LNCAP (cell line): Measurements from ENCODE around the gene ECT2.

Source experiments
- TF ChIP-seq, protein P1 (sequence below): fragments of 450-650 bp; IDR thresholded peaks from 2 replicates; pipeline ENCODE4 v1.5.1; 2017; ENCODE audit warnings: mild to moderate bottlenecking

Gene ECT2

DNA sequence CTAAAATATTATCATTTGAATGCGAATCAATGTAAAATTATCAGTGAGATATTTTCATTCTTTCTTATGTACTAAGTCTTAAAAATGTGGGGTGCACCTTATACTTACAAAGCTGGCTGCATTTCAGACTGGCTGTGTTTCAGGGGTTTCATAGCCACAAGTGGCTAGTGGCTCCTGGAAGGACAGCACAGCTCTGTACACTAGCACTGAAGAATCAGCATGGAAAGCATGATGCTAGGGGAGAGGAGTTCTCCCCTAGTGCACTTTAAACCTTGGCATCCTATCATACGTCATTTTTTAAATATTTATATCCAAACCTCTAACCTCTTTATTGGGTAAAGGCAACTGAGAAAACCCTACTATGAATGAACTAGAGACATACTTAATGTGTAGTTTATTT lies 66.4 kb downstream of the ECT2 start:
- TF ChIP-seq, protein P1, sequence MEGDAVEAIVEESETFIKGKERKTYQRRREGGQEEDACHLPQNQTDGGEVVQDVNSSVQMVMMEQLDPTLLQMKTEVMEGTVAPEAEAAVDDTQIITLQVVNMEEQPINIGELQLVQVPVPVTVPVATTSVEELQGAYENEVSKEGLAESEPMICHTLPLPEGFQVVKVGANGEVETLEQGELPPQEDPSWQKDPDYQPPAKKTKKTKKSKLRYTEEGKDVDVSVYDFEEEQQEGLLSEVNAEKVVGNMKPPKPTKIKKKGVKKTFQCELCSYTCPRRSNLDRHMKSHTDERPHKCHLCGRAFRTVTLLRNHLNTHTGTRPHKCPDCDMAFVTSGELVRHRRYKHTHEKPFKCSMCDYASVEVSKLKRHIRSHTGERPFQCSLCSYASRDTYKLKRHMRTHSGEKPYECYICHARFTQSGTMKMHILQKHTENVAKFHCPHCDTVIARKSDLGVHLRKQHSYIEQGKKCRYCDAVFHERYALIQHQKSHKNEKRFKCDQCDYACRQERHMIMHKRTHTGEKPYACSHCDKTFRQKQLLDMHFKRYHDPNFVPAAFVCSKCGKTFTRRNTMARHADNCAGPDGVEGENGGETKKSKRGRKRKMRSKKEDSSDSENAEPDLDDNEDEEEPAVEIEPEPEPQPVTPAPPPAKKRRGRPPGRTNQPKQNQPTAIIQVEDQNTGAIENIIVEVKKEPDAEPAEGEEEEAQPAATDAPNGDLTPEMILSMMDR: no peak

DNA sequence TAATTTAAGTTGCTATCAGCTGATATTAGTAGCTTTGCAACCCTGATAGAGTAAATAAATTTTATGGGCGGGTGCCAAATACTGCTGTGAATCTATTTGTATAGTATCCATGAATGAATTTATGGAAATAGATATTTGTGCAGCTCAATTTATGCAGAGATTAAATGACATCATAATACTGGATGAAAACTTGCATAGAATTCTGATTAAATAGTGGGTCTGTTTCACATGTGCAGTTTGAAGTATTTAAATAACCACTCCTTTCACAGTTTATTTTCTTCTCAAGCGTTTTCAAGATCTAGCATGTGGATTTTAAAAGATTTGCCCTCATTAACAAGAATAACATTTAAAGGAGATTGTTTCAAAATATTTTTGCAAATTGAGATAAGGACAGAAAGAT lies 70.0 kb downstream of the ECT2 start:
- TF ChIP-seq, protein P1: no peak

DNA sequence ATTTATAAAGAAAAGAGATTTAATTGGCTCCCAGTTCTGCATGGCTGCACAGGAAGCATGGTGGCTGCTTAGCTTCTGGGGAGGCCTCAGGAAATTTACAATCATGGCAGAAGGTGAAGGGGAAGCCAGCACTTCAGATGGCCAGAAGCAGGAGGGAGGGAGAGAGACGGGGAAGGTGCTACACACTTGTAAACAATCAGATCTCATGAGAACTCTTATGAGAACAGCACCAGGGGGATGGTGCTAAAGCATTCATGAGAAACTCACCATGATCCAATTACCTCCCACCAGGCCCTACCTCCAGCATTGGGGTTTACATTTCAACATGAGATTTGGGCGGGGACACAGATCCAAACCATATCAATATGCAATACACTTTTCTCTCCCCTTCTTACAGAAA lies 73.7 kb downstream of the ECT2 start:
- TF ChIP-seq, protein P1: no peak

DNA sequence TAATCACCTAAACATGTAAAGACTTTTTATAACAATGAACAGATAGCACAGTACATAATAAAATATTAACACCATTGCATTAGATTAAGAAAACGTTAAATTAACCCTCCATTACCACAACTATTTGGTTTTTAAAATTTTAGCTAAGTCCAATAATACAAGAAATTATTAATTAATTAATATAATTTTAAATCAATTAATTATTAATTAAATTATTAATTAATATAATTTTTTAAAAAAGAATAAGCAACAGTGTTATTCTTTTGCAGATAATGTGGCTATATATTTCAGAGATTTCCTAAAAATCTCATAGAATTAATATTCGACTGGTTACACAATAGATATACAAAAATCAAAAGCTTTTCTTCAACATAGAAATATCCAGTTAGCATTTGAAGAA lies 82.5 kb downstream of the ECT2 start:
- TF ChIP-seq, protein P1: no peak

DNA sequence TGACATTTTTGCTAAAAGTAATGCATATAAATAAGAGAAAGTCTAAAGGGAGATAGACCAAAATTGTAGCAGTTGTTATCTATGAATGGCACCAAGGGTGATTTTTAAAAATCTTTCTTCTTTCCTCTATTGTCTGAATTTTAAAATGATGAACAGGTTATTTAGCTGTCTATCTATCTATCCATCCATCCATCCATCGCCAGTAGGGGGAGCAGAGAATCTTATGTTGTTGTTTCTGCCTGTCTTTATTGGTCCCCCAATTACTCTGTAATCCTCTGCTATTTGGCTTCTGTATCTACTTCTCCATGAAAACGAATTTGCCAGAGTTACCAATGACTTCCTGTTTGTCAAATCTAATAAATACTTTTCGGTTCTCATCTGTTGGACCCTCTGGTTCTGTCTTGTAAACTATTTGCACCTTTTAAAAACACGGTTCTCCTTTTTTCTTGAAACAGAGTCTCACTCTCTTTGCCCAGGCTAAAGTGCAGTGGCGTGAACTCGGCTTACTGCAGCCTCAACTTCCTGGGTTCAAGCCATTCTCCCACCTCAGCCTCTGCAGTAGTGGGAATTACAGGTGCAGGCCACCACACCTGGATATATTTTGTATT lies 86.0 kb downstream of the ECT2 start:
- TF ChIP-seq, protein P1: peak; percentile 77

DNA sequence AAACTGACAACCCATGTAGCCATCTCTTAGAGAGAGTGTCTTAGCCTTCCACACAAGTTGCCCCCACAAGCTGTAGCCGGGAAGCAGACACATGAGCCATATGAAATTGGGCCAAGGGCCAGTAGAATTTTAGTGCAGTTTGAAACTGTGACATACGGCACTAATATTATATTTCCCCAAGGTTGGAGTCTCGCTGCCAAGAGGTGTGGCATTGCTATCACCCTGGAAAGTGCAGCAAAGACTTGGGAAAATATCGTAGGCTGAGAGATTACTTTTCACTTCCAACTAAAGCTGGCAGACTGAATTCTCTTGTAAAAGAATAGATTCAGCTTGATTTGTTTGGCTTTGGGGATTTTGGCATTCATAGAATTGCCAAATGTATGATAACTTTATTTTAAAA lies 89.2 kb downstream of the ECT2 start:
- TF ChIP-seq, protein P1: no peak

DNA sequence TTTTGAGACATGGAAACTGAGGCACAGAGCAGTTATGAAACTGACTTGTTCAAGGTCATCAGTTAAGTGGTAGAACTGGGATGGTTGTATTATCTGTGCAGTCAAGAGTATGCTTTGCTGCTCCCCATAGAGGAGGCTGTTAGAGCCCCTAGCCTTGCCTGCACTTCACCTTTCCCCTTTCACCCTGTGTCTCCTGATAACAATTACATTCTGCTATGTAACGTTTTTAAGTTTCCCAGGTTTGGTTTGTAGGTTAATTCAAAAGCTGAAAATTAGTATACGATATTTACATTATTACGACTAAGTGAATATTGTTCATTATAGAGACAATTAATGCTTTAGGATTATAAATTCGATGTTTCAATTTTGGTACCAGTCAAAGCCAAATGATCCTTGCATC lies 89.9 kb downstream of the ECT2 start:
- TF ChIP-seq, protein P1: no peak

DNA sequence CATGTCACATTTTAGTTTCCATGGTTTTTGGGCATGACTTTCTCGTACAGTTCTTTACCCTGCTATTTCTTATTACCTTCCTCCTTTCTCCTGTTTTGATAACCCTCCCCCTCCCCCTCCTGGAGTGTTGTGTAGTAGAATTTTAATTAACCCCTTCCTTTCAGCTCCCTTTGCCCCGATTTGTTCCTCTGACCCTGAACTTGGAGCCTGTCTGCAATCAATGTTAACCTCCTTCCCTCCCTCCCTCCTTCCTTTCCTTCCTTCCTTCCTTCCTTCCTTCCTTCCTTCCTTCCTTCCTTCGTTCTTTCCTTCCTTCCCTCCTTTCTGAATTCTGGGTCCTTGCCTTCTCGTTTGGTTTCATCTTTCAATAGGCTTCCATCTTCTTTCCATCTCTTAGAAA lies 90.4 kb downstream of the ECT2 start:
- TF ChIP-seq, protein P1: no peak
